Esophagus muscularis mucosa (tissue), 4 donors: Measurements from ENCODE around the gene ULK1. TPM values are rescaled to one million over a fixed set of nuclear protein-coding genes. Genes with fewer than 3 reads are reported as not detected.

Experiments used
- DNase-seq: peaks from one replicate; pipeline ENCODE4 v3.0.0-alpha.2; 2017; ENCODE audit errors: extremely low spot score
- H3K27ac ChIP-seq, 4 donors: fragments of 200-600 bp; sonication (generic); replicated peaks in 1 of 4; 1 replicate in 3 of 4; 2 replicates in 1 of 4; pipeline ENCODE4 v1.5.1; 2016 to 2019; ENCODE audit warnings: mild to moderate bottlenecking in 1 of 4
- H3K27me3 ChIP-seq, 4 donors: fragments of 200-600 bp; sonication (generic); one replicate each; pipeline versions ENCODE4 v1.5.1 to v1.6.0; 2016 to 2019
- H3K36me3 ChIP-seq, 4 donors: fragments of 200-600 bp; sonication (generic); one replicate each; pipeline ENCODE4 v1.5.1; 2016 to 2019
- H3K4me1 ChIP-seq, 4 donors: fragments of 200-600 bp; sonication (generic); one replicate each; pipeline ENCODE4 v1.5.1; 2016 to 2019
- H3K4me3 ChIP-seq, 4 donors: fragments of 200-600 bp; sonication (generic); 1 replicate in 2 of 4; 2 replicates in 2 of 4; pipeline ENCODE4 v1.5.1; 2016 to 2019; ENCODE audit warnings: mild to moderate bottlenecking in 4 of 4, moderate library complexity in 1 of 4
- H3K9me3 ChIP-seq, 4 donors: fragments of 200-600 bp; sonication (generic); 1 replicate in 3 of 4; 2 replicates in 1 of 4; pipeline ENCODE4 v1.5.1; 2016 to 2019
- EP300 ChIP-seq: sonication (generic); formaldehyde crosslinking; IDR thresholded peaks from one replicate; pipeline ENCODE4 v1.6.1; 2017; ENCODE audit warnings: antibody characterized with exemption
- POLR2A ChIP-seq: fragments of 450-650 bp; IDR thresholded peaks from one replicate; pipeline ENCODE4 v1.6.1; 2017; ENCODE audit warnings: antibody characterized with exemption, moderate library complexity, mild to moderate bottlenecking, low read depth
- POLR2AphosphoS5 ChIP-seq, 2 donors: sonication (generic); formaldehyde crosslinking; IDR thresholded peaks; one replicate each; pipeline ENCODE4 v1.6.1; 2017; ENCODE audit warnings: antibody characterized with exemption in 2 of 2
- WGBS: methylation state at CpG from one replicate; pipeline ENCODE4 v1.1.5; 2018; 5-methylcytosine and 5-hydroxymethylcytosine counted together
- intact Hi-C: fragments of 100-400 bp; cut with DNase I; formaldehyde crosslinking; loops from one replicate; pipeline ENCODE4 v1.15.1; 2023
- total RNA-seq, 4 donors: library from RNA; depleted of rRNA; stranded (reverse); fragments of >200 nt; gene quantifications; one replicate each; pipeline versions ENCODE4 v1.1.0 to v1.2.1, GENCODE V29; 2016
- TF ChIP-seq, protein P1 (sequence below), 3 experiments: fragments of 200-600 bp in 2 of 3; fragments of 450-650 bp in 1 of 3; sonication (generic) in 2 of 3; IDR thresholded peaks; one replicate each; pipeline ENCODE4 v1.5.1; 2017 to 2019; ENCODE audit warnings: antibody characterized with exemption in 3 of 3, mild to moderate bottlenecking in 2 of 3, moderate library complexity in 1 of 3

The ULK1 gene
- total RNA-seq, 4 donors from 2014 or later, result 18.4 to 37.5 (median 26.9) TPM

DNA sequence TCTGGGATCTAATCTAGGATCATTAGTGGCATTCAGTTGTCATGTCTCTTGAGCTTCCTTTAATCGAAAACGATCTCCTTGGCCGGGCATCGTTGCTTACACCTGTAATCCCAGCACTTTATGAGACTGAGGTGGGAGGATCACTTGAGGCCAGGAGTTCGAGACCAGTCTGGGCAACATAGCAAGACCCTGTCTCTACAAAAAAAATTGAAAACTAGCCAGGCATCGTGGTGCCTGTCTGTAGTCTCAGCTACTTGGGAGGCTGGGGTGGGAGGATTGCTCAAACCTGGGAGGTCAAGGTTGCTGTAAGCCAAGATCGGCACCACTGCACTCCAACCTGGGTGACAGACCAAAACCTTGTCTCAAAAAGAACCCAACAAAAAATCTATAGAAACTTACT, 43.7 kb downstream of the ULK1 start:
- Histone ChIP-seq H3K9me3 (no peaks in the 10 kb centered on the region), H3K4me1 (peaks cover 0 to 8% (median 0%) of the 10 kb centered on the region in 4 donors), H3K4me3 (no peak overlapping the region), H3K36me3 (peaks cover 30 to 71% (median 64%) of the 10 kb centered on the region in 4 donors), H3K27me3 (no peaks in the 10 kb centered on the region), H3K27ac (peak overlapping the region in 1 of 4 donors; percentile 69)
- 90% methylated on average over 7 of the region's 7 CpGs for WGBS
- DNase-seq, result no peak
- TF ChIP-seq EP300 (no peak), POLR2A (no peak), POLR2AphosphoS5 (IDR thresholded peaks at IDR 0.05) (no peak)
- TF ChIP-seq, protein P1, sequence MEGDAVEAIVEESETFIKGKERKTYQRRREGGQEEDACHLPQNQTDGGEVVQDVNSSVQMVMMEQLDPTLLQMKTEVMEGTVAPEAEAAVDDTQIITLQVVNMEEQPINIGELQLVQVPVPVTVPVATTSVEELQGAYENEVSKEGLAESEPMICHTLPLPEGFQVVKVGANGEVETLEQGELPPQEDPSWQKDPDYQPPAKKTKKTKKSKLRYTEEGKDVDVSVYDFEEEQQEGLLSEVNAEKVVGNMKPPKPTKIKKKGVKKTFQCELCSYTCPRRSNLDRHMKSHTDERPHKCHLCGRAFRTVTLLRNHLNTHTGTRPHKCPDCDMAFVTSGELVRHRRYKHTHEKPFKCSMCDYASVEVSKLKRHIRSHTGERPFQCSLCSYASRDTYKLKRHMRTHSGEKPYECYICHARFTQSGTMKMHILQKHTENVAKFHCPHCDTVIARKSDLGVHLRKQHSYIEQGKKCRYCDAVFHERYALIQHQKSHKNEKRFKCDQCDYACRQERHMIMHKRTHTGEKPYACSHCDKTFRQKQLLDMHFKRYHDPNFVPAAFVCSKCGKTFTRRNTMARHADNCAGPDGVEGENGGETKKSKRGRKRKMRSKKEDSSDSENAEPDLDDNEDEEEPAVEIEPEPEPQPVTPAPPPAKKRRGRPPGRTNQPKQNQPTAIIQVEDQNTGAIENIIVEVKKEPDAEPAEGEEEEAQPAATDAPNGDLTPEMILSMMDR (IDR thresholded peaks at IDR 0.05), result no peak
- intact Hi-C loops, result no loop called here

DNA sequence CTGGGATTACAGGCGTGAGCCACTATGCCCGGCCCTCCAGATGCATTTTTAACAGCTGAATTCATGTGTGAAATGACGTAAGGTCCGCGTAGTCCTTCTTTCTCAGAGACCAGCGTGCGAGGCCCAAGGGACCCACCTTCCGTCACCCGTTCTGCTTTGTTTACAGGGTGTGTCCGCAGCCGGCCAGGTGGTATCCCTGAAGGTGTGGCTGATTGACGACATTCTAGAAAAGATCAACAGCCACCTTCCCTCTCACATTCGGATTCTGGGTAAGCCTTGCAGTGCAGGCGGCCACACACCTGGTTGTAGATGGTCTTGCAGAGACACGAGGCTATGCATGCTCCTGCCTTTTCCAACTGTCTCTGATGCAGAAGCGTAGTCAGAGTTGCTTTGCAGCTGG, 44.6 kb downstream of the ULK1 start:
- WGBS, result 96% methylated on average over 16 of the region's 16 CpGs
- Histone ChIP-seq H3K27me3 (no peaks in the 10 kb centered on the region), H3K4me3 (no peak overlapping the region), H3K27ac (no peak overlapping the region), H3K36me3 (peaks cover 24 to 71% (median 60%) of the 10 kb centered on the region in 4 donors), H3K9me3 (no peaks in the 10 kb centered on the region), H3K4me1 (peaks cover 0 to 8% (median 0%) of the 10 kb centered on the region in 4 donors)
- no peak for DNase-seq
- no peak for TF ChIP-seq EP300
- TF ChIP-seq POLR2A, result no peak
- TF ChIP-seq, protein P1 (IDR thresholded peaks at IDR 0.05), result no peak
- no peak for TF ChIP-seq POLR2AphosphoS5 (IDR thresholded peaks at IDR 0.05)
- intact Hi-C loops, result no loop called here

DNA sequence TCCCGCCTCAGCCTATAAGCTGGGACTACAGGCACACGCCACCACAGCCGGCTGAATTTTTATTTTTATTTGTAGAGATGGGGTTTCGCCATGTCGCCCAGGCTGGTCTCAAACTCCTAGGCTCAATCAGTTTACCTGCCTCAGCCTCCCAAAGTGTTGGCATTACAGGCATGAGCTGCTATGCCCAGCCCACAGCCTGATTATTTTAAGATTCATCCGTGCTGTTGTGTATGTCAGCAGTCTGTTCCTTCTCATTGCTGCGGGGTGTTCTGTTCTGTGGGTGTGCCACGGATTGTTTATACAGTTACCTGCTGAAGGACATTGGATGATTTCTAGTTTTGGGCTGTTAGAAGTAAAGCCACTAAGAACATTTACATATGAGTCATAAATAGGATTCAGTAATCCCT, 45.7 kb downstream of the ULK1 start:
- intact Hi-C loops, result no loop called here
- WGBS, result 83% methylated on average over 8 of the region's 8 CpGs
- H3K4me3 ChIP-seq, result no peak overlapping the region
- no peak for DNase-seq
- TF ChIP-seq EP300 (no peak), POLR2AphosphoS5 (IDR thresholded peaks at IDR 0.05) (peak in 1 of 2 donors; percentile 54)
- H3K4me1 ChIP-seq, result peaks cover 0 to 8% (median 0%) of the 10 kb centered on the region in 4 donors
- H3K36me3 ChIP-seq, result peaks cover 21 to 71% (median 59%) of the 10 kb centered on the region in 4 donors
- peak overlapping the region in 2 of 4 donors; percentile 14 to 43 for H3K27ac ChIP-seq
- no peaks in the 10 kb centered on the region for H3K27me3 ChIP-seq
- no peaks in the 10 kb centered on the region for H3K9me3 ChIP-seq

DNA sequence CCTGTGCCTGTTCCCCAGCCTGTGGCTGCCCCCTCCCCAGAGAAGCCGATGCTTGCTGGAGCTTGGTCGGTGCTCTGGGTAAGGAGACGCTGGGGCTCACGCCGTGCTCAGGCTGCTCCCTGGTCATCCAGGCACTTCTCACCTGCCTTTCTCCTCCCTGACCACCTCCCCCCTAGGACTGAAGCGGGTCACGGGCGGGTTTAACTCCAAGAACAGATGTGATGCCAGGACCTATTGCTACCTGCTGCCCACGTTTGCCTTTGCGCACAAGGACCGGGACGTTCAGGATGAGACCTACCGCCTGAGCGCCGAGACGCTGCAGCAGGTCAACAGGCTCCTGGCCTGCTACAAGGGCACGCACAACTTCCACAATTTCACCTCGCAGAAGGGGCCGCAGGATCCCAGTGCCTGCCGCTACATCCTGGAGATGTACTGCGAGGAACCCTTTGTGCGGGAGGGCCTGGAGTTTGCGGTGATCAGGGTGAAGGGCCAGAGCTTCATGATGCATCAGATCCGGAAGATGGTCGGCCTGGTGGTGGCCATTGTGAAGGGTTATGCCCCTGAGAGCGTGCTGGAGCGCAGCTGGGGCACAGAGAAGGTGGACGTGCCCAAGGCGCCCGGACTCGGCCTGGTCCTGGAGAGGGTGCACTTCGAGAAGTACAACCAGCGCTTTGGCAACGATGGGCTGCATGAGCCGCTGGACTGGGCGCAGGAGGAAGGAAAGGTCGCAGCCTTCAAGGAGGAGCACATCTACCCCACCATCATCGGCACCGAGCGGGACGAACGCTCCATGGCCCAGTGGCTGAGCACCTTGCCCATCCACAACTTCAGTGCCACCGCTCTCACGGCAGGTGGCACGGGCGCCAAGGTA, 46.9 kb downstream of the ULK1 start:
- peaks cover 21 to 62% (median 54%) of the 10 kb centered on the region in 4 donors for H3K36me3 ChIP-seq

DNA sequence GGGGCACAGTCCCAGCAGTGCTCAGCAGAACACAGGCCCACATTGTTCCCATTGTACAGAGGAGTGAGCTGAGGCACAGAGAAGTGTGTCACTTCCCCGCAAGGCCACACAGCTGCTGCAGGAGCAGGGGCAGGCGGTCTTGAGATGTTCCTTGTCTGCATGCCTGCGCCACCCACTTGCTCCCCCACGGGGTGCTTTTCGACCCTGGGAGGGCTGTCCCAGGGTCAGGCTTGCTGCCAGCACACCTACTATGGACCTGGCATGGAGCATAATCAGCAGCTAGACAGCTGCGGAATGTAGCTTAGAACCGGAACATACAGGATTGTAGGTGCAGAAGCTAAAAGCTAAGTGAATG, 47.5 kb downstream of the ULK1 start:
- no peak for DNase-seq
- no peaks in the 10 kb centered on the region for H3K4me1 ChIP-seq
- peaks cover 21 to 62% (median 52%) of the 10 kb centered on the region in 4 donors for H3K36me3 ChIP-seq
- intact Hi-C loops, result no loop called here
- no peaks in the 10 kb centered on the region for H3K9me3 ChIP-seq
- no peak overlapping the region for H3K4me3 ChIP-seq
- WGBS, result 90% methylated on average over 3 of the region's 7 CpGs
- H3K27me3 ChIP-seq, result no peaks in the 10 kb centered on the region
- no peak overlapping the region for H3K27ac ChIP-seq
- TF ChIP-seq, protein P1 (IDR thresholded peaks at IDR 0.05), result no peak
- TF ChIP-seq EP300 (no peak), POLR2AphosphoS5 (IDR thresholded peaks at IDR 0.05) (no peak), POLR2A (no peak)

More for the DNA sequence above, 46.9 kb downstream of the ULK1 start:
- H3K9me3 ChIP-seq, result no peaks in the 10 kb centered on the region
- peaks cover 0 to 6% (median 0%) of the 10 kb centered on the region in 4 donors for H3K4me1 ChIP-seq
- H3K4me3 ChIP-seq, result no peak overlapping the region
- intact Hi-C loops, result no loop called here
- H3K27me3 ChIP-seq, result no peaks in the 10 kb centered on the region
- TF ChIP-seq, protein P1 (IDR thresholded peaks at IDR 0.05), result no peak
- no peak for TF ChIP-seq POLR2A
- TF ChIP-seq POLR2AphosphoS5 (IDR thresholded peaks at IDR 0.05), result no peak
- TF ChIP-seq EP300, result no peak
- no peak for DNase-seq
- no peak overlapping the region for H3K27ac ChIP-seq
- WGBS, result 96% methylated on average over 39 of the region's 46 CpGs
